GM12873 (cell line): ENCODE measurements around the gene WEE1.

Source experiments
- CTCF ChIP-seq: IDR thresholded peaks from 2 replicates; pipeline ENCODE4 v1.5.1; 2012; ENCODE audit warnings: low read depth, mild to moderate bottlenecking, moderate library complexity, low read length, control low read depth; ENCODE audit not compliant: insufficient read depth; ENCODE audit errors: missing control alignments

WEE1 gene

GRCh38 chr11:9561279-9561982 lies 12.0 kb upstream of the WEE1 start:
- TF ChIP-seq CTCF: no peak

- TF ChIP-seq CTCF: no peak
These were observed 10.8 kb upstream of the WEE1 start for GRCh38 chr11:9562716-9563115.

GRCh38 chr11:9563196-9563730 lies 10.2 kb upstream of the WEE1 start:
- no peak for TF ChIP-seq CTCF

GRCh38 chr11:9565822-9566560 lies 7.5 kb upstream of the WEE1 start:
- TF ChIP-seq CTCF: no peak

GRCh38 chr11:9566561-9567063 lies 6.9 kb upstream of the WEE1 start:
- no peak for TF ChIP-seq CTCF

GRCh38 chr11:9567401-9567800 lies 6.1 kb upstream of the WEE1 start:
- TF ChIP-seq CTCF: no peak

GRCh38 chr11:9568161-9568853 lies 5.2 kb upstream of the WEE1 start:
- no peak for TF ChIP-seq CTCF
